Neutrophil (primary cell): ENCODE results near the gene IFT20.

Experiments used
- H3K27ac ChIP-seq: fragments of 200-600 bp; sonication (generic); 2 replicates; pipeline ENCODE4 v1.5.1; 2016; ENCODE audit warnings: mild to moderate bottlenecking, moderate library complexity
- H3K27me3 ChIP-seq: fragments of 200-600 bp; sonication (generic); 2 replicates; pipeline ENCODE4 v1.6.0; 2016; ENCODE audit warnings: mild to moderate bottlenecking
- H3K36me3 ChIP-seq: fragments of 200-600 bp; sonication (generic); 2 replicates; pipeline ENCODE4 v1.5.1; 2017
- H3K4me1 ChIP-seq, 2 experiments: fragments of 200-600 bp in 1 of 2; sonication (generic) in 1 of 2; 1 replicate in 1 of 2; 2 replicates in 1 of 2; pipeline versions ENCODE4 v1.5.1 to v1.6.1; 2013 to 2016; ENCODE audit warnings: low read depth in 1 of 2, low read length in 1 of 2, mild to moderate bottlenecking in 1 of 2, moderate library complexity in 1 of 2; ENCODE audit not compliant: control insufficient read depth in 1 of 2, insufficient read depth in 1 of 2
- H3K4me3 ChIP-seq, 2 experiments: fragments of 200-600 bp in 1 of 2; sonication (generic) in 1 of 2; 1 replicate in 1 of 2; 2 replicates in 1 of 2; pipeline ENCODE4 v1.5.1; 2013 to 2016; ENCODE audit warnings: low read depth in 1 of 2, low read length in 1 of 2, mild to moderate bottlenecking in 1 of 2, moderate library complexity in 1 of 2
- H3K9me3 ChIP-seq: fragments of 200-600 bp; sonication (generic); 2 replicates; pipeline ENCODE4 v1.5.1; 2016
- CTCF ChIP-seq: fragments of 200-600 bp; sonication (generic); IDR thresholded peaks from 2 replicates; pipeline ENCODE4 v1.5.1; 2016; ENCODE audit warnings: antibody characterized with exemption

The IFT20 gene

GRCh38 chr17:28315846-28316705 is 19.2 kb downstream of the IFT20 start:
- Histone ChIP-seq H3K36me3 (no peaks in the 10 kb centered on the region), H3K9me3 (no peaks in the 10 kb centered on the region), H3K4me1 (peaks cover 17 to 21% of the 10 kb centered on the region in 2 experiments), H3K27me3 (peaks cover 55% of the 10 kb centered on the region), H3K4me3 (no peak overlapping the region), H3K27ac (no peak overlapping the region)
- TF ChIP-seq CTCF = no peak

GRCh38 chr17:28313841-28314240 is 21.4 kb downstream of the IFT20 start:
- peaks cover 9 to 10% of the 10 kb centered on the region in 2 experiments for H3K4me1 ChIP-seq
- no peaks in the 10 kb centered on the region for H3K36me3 ChIP-seq
- H3K4me3 ChIP-seq = no peak overlapping the region
- H3K27ac ChIP-seq = no peak overlapping the region
- no peaks in the 10 kb centered on the region for H3K9me3 ChIP-seq
- no peak for TF ChIP-seq CTCF
- peaks cover 77% of the 10 kb centered on the region for H3K27me3 ChIP-seq

GRCh38 chr17:28306954-28307401 is 28.3 kb downstream of the IFT20 start:
- H3K36me3 ChIP-seq = no peaks in the 10 kb centered on the region
- no peaks in the 10 kb centered on the region for H3K9me3 ChIP-seq
- no peak for TF ChIP-seq CTCF
- H3K27me3 ChIP-seq = peaks cover 88% of the 10 kb centered on the region
- no peak overlapping the region for H3K27ac ChIP-seq
- H3K4me3 ChIP-seq = no peak overlapping the region
- H3K4me1 ChIP-seq = no peaks in the 10 kb centered on the region

- Histone ChIP-seq H3K27me3 (peaks cover 39% of the 10 kb centered on the region), H3K36me3 (no peaks in the 10 kb centered on the region), H3K9me3 (no peaks in the 10 kb centered on the region), H3K4me3 (no peak overlapping the region), H3K27ac (no peak overlapping the region), H3K4me1 (no peaks in the 10 kb centered on the region)
- TF ChIP-seq CTCF = no peak
These were observed 36.8 kb downstream of the IFT20 start for GRCh38 chr17:28298449-28298848.

DNA sequence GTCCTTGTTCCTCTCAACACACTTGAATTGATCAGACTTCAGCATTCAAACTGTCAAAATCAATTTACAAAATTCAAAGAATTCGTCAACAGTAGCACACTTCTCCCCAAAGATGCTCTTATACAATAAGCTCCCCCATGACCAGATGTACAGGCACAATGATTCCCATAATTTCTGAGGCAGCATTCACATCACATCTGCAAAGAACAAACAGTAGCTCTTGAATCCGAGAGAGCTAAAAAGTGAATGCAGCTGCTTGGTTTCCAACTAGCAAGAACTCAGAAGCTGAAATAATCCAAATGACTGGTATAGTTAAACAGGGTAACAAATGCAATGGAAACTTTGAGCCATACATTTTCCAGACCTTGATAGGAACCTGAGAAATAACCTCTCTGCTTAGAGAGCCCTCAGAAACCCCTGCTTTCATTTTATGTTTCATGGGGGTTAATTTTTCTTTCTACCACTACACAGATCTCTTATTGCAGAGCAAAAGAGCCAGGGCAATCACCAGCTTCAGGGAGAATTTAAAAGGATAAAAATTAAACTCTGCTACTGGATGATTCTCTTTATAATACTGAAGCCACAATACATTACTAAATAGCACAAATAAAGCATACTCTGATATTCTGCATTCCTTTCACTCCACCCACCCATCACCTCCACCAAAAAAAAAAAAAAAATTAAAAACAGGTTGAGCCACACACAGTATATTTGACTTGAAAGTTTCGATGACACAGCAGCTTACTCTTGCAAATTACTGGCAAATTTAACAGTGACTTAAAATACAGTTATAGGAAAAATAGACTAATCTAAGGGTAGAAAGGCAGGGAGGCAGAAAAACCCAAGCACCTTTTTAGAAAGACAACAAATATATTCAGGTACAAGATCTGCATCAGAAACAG is 39.3 kb downstream of the IFT20 start:
- Histone ChIP-seq H3K4me1 (no peaks in the 10 kb centered on the region), H3K9me3 (no peaks in the 10 kb centered on the region), H3K27ac (no peak overlapping the region), H3K27me3 (peaks cover 57% of the 10 kb centered on the region), H3K4me3 (no peak overlapping the region), H3K36me3 (no peaks in the 10 kb centered on the region)
- no peak for TF ChIP-seq CTCF
